Thymus (tissue), 11 donors: ENCODE measurements around the gene IPMK. TPM values are rescaled to one million over a fixed set of nuclear protein-coding genes. Genes with fewer than 3 reads are reported as not detected.
"Not testable (repeated sequence)": the region's sequence is repeated elsewhere in the genome, so short reads cannot be mapped to it uniquely, and the experiment has no call there.

ENCODE experiments used
- DNase-seq, 9 donors: peaks; one replicate each; pipeline ENCODE4 v3.0.0-alpha.2; 2013; ENCODE audit warnings: low spot score in 9 of 9, low read depth in 6 of 9, missing footprints in 1 of 9
- H3K27ac ChIP-seq, 2 donors: one replicate each; pipeline ENCODE4 v1.5.1; 2013; ENCODE audit warnings: control low read depth in 1 of 2, low read depth in 1 of 2, low read length in 1 of 2, mild to moderate bottlenecking in 1 of 2, moderate library complexity in 1 of 2
- H3K27me3 ChIP-seq, 2 donors: one replicate each; pipeline ENCODE4 v1.5.1; 2013; ENCODE audit warnings: low read length in 1 of 2; ENCODE audit not compliant: control insufficient read depth in 2 of 2, insufficient read depth in 1 of 2
- H3K36me3 ChIP-seq, 2 donors: one replicate each; pipeline ENCODE4 v1.5.1; 2013; ENCODE audit warnings: low read length in 1 of 2, mild to moderate bottlenecking in 1 of 2, moderate library complexity in 1 of 2; ENCODE audit not compliant: control insufficient read depth in 2 of 2, insufficient read depth in 2 of 2
- H3K4me1 ChIP-seq, 2 donors: one replicate each; pipeline ENCODE4 v1.5.1; 2013; ENCODE audit warnings: low read length in 2 of 2; ENCODE audit not compliant: control insufficient read depth in 2 of 2, insufficient read depth in 2 of 2
- H3K4me3 ChIP-seq, 2 donors: one replicate each; pipeline ENCODE4 v1.5.1; 2013; ENCODE audit warnings: low read length in 2 of 2, control low read depth in 1 of 2, mild to moderate bottlenecking in 1 of 2
- H3K9me3 ChIP-seq, 2 donors: one replicate each; pipeline ENCODE4 v1.5.1; 2013; ENCODE audit warnings: low read length in 1 of 2, mild to moderate bottlenecking in 1 of 2; ENCODE audit not compliant: control insufficient read depth in 2 of 2, insufficient read depth in 1 of 2
- WGBS: extraction: QIAGEN DNeasy Blood & Tissue Kit; methylation state at CpG from one replicate; pipeline ENCODE4 v1.1.7; 2013; 5-methylcytosine and 5-hydroxymethylcytosine counted together
- polyA plus RNA-seq: library from polyadenylated mRNA; stranded (reverse); fragments of 200-250 nt; gene quantifications from one replicate; pipeline ENCODE4 v1.2.3, GENCODE V29; 2013
- total RNA-seq: library from RNA; stranded (reverse); fragments of 120-200 nt; gene quantifications from one replicate; pipeline ENCODE4 v1.2.4, GENCODE V29; 2013
- donor health status: healthy.

Gene IPMK
- total and polyA plus RNA-seq, 2 donors = 4.5 to 5.2 TPM

DNA sequence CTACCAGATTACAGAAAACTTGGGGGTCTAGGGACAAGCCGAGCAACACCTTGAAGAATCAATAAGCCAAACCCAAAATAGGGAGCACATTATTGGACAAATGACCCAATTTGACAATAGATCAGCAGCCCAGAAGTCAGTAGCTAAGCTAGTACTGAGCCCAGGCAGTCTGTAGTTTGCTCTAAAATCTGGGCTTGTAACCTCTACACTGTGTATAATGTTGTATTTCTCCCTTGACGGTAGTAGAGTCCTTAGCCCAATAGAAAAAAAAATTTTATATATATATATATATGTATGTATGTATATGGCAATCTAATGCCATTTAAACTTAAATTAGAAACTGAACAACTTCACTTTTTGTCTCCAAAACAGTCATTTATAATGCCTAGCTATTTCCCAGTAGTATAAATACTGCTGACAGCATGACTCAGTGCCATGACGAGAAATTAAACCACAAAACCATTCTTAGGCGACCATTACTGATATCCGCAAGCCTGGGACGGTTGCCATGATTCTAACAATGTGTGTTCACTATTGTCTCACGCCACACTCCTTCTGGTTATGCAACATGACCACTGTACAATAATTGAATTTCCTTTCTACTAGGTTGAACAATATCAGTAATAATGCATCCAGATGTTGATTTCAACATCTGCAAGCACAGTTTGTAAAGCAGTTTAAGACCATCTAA, 110.5 kb downstream of the IPMK start:
- Histone ChIP-seq H3K4me1 (no peaks in the 10 kb centered on the region), H3K27ac (no peak overlapping the region), H3K4me3 (no peak overlapping the region), H3K9me3 (no peaks in the 10 kb centered on the region), H3K36me3 (no peaks in the 10 kb centered on the region), H3K27me3 (no peaks in the 10 kb centered on the region)
- 38% methylated on average over 7 of the region's 7 CpGs for WGBS
- DNase-seq = no peak

DNA sequence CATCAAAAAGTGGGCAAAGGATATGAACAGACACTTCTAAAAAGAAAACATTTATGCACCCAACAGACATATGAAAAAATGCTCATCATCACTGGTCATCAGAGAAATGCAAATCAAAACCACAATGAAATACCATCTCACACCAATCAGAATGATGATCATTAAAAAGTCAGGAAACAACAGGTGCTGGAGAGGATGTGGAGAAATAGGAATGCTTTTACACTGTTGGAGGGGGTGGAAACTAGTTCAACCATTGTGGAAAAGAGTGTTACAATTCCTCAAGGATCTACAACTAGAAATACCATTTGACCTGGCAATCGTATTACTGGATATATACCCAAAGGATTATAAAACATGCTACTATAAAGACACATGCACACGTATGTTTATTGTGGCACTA, 111.8 kb downstream of the IPMK start:
- H3K27me3 ChIP-seq, H3K9me3 ChIP-seq, H3K27ac ChIP-seq, H3K36me3 ChIP-seq, DNase-seq, H3K4me1 ChIP-seq, H3K4me3 ChIP-seq: not testable (repeated sequence)
- 94% methylated on average over 2 of the region's 2 CpGs for WGBS

DNA sequence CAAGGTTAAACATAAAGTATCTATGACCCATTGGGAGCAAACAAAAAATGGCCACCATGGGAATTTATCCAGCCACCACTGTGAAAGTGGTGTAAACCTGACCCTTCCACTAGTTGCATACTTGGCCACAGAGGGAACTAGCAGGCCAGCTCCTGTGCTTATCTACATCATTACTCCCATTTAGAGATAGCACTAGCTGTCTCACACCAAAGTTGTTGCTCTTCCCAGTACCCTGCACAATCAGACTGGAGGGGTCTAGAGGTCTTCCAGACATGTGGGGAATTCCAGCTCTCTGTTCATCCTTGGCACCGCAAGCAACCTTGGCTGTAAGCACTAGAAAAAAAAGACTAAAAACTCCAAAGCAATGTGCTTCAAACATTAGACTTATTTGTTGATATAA, 113.9 kb downstream of the IPMK start:
- Histone ChIP-seq H3K9me3 (no peaks in the 10 kb centered on the region), H3K36me3 (no peaks in the 10 kb centered on the region), H3K4me3 (no peak overlapping the region), H3K27me3 (no peaks in the 10 kb centered on the region), H3K27ac (no peak overlapping the region), H3K4me1 (no peaks in the 10 kb centered on the region)
- DNase-seq = no peak
- 93% methylated on average over 1 of the region's 1 CpG for WGBS

DNA sequence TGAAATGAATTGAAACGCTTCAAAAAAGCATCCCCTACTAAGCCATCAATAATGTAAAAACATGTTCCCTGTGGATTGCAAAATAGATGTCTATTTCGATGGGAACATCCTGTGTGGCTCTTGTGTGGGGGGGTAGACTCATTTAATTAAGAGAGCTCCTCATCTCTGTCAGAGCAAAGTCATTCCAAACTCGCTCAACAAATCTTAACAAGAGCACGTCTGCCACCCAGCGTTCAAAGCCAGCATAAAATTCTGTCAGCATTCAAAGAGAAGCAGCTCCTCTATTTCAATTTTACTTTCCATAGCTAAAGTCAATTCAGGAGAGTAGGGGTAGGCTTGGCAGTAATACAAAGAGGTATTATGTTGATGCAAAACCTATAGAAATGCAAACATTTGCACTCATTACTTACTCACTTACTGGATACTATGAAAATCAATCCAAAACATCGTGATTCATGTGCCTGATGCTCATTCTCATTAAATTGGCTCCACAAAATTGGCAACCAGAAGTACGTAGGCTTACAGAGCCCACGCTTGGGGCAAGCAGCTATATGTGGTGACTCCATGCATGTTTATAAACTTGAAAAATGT, 114.9 kb downstream of the IPMK start:
- Histone ChIP-seq H3K27ac (no peak overlapping the region), H3K4me3 (no peak overlapping the region), H3K4me1 (no peaks in the 10 kb centered on the region), H3K9me3 (no peaks in the 10 kb centered on the region), H3K27me3 (no peaks in the 10 kb centered on the region), H3K36me3 (no peaks in the 10 kb centered on the region)
- DNase-seq = peak in 3 of 9 donors; percentile 9 to 37 (median 19)
- 36% methylated on average over 8 of the region's 8 CpGs for WGBS

DNA sequence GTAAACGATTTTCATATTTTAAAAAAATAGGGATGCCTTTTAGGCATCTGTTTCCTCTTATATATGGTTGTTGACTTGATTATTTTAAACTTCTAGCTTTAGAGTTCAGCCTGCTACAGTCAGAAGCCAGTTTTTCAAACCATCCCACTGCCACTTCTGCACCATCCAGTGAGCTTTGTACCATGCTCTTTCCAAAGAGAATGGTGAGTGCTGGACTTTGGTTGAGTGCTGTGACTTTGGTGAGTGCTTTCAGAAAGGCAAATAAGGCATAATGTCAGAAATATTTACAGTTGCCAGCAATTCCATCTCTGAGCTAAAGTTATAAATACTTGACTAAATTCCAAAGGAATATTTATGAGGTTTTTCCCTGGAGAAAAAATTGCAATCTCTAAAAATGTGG, 117.4 kb downstream of the IPMK start:
- 81% methylated on average over 1 of the region's 1 CpG for WGBS
- no peaks in the 10 kb centered on the region for H3K4me1 ChIP-seq
- no peak overlapping the region for H3K4me3 ChIP-seq
- DNase-seq = no peak
- no peaks in the 10 kb centered on the region for H3K9me3 ChIP-seq
- no peaks in the 10 kb centered on the region for H3K36me3 ChIP-seq
- no peaks in the 10 kb centered on the region for H3K27me3 ChIP-seq
- H3K27ac ChIP-seq = no peak overlapping the region

DNA sequence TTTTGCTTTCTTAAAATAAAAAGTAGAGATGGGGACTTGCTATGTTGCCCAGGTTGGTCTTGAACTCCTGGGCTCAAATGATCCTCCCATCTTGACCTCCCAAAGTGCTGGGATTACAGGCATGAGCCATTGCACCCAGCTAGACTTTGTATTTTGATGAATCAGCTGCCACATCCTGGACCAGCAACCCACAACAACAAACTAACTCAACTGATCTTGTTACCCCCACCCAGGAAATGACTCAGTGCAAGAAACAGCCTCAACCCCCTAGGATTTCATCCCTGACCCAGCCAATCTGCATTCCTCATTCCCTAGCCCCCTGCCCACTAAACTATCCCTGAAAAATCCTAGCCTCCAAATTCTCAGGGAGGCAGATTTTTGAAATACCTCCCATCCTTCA, 123.8 kb downstream of the IPMK start:
- no peaks in the 10 kb centered on the region for H3K4me1 ChIP-seq
- DNase-seq = no peak
- no peak overlapping the region for H3K4me3 ChIP-seq
- H3K27ac ChIP-seq = no peak overlapping the region
- no peaks in the 10 kb centered on the region for H3K27me3 ChIP-seq
- H3K9me3 ChIP-seq = no peaks in the 10 kb centered on the region
- no peaks in the 10 kb centered on the region for H3K36me3 ChIP-seq

Other genes starting within 250 kb of the IPMK start
- gene CISD1, start 1.3 kb upstream of the IPMK start, total RNA-seq = 47.5 TPM
- 43.8 TPM for gene CISD1, start 1.3 kb upstream of the IPMK start, polyA plus RNA-seq
- gene UBE2D1, start 67.1 kb upstream of the IPMK start, total RNA-seq = 9.2 TPM
- 24.0 TPM for gene UBE2D1, start 67.1 kb upstream of the IPMK start, polyA plus RNA-seq
- gene TFAM, start 117.5 kb upstream of the IPMK start, total RNA-seq = 69.9 TPM
- gene TFAM, start 117.5 kb upstream of the IPMK start, polyA plus RNA-seq = 15.0 TPM
- 1.9 TPM for gene BICC1, start 245.0 kb upstream of the IPMK start, total RNA-seq
- gene BICC1, start 245.0 kb upstream of the IPMK start, polyA plus RNA-seq = 1.8 TPM